PFSK-1 (cell line): Measurements from ENCODE around the gene PPTC7.

Experiments
- POLR2AphosphoS5 ChIP-seq: IDR thresholded peaks from 2 replicates; pipeline ENCODE4 v1.6.1; 2012; ENCODE audit warnings: low read depth, mild to moderate bottlenecking, control low read depth, low read length, moderate library complexity
- SIN3A ChIP-seq: IDR thresholded peaks from 2 replicates; pipeline ENCODE4 v1.6.1; 2012; ENCODE audit warnings: mild to moderate bottlenecking, low read length, moderate library complexity, borderline replicate concordance; ENCODE audit not compliant: insufficient read depth
- TAF1 ChIP-seq: IDR thresholded peaks from 2 replicates; pipeline ENCODE4 v1.6.1; 2012; ENCODE audit warnings: low read length, control low read depth, borderline replicate concordance; ENCODE audit not compliant: insufficient read depth
- TF ChIP-seq, protein P1 (sequence below), 2 experiments: IDR thresholded peaks; 2 replicates each; pipeline versions ENCODE4 v1.6.1 to v1.8.0; 2011 to 2012; ENCODE audit warnings: low read depth in 2 of 2, low read length in 2 of 2, control low read depth in 1 of 2, inconsistent platforms in 1 of 2, mild to moderate bottlenecking in 1 of 2, moderate library complexity in 1 of 2; ENCODE audit not compliant: insufficient read depth in 1 of 2

- TF ChIP-seq TAF1, result no peak
- TF ChIP-seq SIN3A, result no peak
- TF ChIP-seq POLR2AphosphoS5, result no peak
- TF ChIP-seq, protein P1, sequence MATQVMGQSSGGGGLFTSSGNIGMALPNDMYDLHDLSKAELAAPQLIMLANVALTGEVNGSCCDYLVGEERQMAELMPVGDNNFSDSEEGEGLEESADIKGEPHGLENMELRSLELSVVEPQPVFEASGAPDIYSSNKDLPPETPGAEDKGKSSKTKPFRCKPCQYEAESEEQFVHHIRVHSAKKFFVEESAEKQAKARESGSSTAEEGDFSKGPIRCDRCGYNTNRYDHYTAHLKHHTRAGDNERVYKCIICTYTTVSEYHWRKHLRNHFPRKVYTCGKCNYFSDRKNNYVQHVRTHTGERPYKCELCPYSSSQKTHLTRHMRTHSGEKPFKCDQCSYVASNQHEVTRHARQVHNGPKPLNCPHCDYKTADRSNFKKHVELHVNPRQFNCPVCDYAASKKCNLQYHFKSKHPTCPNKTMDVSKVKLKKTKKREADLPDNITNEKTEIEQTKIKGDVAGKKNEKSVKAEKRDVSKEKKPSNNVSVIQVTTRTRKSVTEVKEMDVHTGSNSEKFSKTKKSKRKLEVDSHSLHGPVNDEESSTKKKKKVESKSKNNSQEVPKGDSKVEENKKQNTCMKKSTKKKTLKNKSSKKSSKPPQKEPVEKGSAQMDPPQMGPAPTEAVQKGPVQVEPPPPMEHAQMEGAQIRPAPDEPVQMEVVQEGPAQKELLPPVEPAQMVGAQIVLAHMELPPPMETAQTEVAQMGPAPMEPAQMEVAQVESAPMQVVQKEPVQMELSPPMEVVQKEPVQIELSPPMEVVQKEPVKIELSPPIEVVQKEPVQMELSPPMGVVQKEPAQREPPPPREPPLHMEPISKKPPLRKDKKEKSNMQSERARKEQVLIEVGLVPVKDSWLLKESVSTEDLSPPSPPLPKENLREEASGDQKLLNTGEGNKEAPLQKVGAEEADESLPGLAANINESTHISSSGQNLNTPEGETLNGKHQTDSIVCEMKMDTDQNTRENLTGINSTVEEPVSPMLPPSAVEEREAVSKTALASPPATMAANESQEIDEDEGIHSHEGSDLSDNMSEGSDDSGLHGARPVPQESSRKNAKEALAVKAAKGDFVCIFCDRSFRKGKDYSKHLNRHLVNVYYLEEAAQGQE (IDR thresholded peaks at IDR 0.05; ENCODE audit: insufficient read depth in 1 of 2, low read depth in 2 of 2, low read length in 2 of 2), result no peak
Observed at GRCh38 chr12:110534811-110535210, 48.3 kb downstream of the PPTC7 start.
